HCT116 (cell line): ENCODE data around the gene NIPAL1. TPM values are rescaled to one million over a fixed set of nuclear protein-coding genes. Genes with fewer than 3 reads are reported as not detected.

ENCODE experiments used
- ATAC-seq: fragments of 200-7000 bp; cut with Tn5 transposase; 2 replicates; pipeline ENCODE4 v1.9.1; 2020; ENCODE audit warnings: mild to moderate bottlenecking, moderate library complexity
- BruUV-seq: library from RNA; stranded (reverse); fragments of 400-500 nt; replicated peaks from 2 replicates; lab custom pipeline; 2021; lab: Mats Ljungman, UMichigan
- CTCF ChIA-PET: fragments of 300-600 bp; sonication (Branson Sonifier 250); formaldehyde crosslinking; loops from one replicate; lab custom pipeline; 2021; ENCODE audit warnings: antibody characterized with exemption; lab: Charles Lee
- POLR2A ChIA-PET: fragments of 300-600, 350-600 bp; sonication (Branson Sonifier 250); formaldehyde crosslinking; loops from one replicate; lab custom pipeline; 2021; ENCODE audit warnings: antibody characterized with exemption; lab: Charles Lee
- RAD21 ChIA-PET, 2 experiments: fragments of 300-600 bp; sonication (Branson Sonifier 250); formaldehyde crosslinking; loops; one replicate each; lab custom pipeline; 2023; ENCODE audit warnings: low total read pairs in 2 of 2; ENCODE audit not compliant: uncharacterized antibody in 2 of 2, unreplicated experiment in 2 of 2, low non-redundant PET in 1 of 2; lab: Charles Lee
- DNase-seq: peaks from one replicate; pipeline ENCODE4 v3.0.0-alpha.2; 2010; ENCODE audit warnings: low read depth, low spot score
- H2AFZ ChIP-seq: fragments of 200-600 bp; shearing (Covaris generic), sonication (generic); 2 replicates; pipeline ENCODE4 v1.6.1; 2017; ENCODE audit warnings: low read depth, mixed run types, mixed read lengths, antibody characterized with exemption, low read length; ENCODE audit not compliant: poor library complexity, severe bottlenecking
- H3K27ac ChIP-seq: 2 replicates; pipeline ENCODE4 v1.5.1; 2012; ENCODE audit warnings: low read depth, low read length
- H3K27me3 ChIP-seq: fragments of 200-600 bp; sonication (generic); 2 replicates; pipeline ENCODE4 v1.6.1; 2016; ENCODE audit warnings: mixed run types, low read length, mixed read lengths; ENCODE audit not compliant: insufficient read depth
- H3K36me3 ChIP-seq, 2 experiments: fragments of 200-500 bp in 1 of 2; fragments of 200-600 bp in 1 of 2; sonication (Bioruptor generic) in 1 of 2; sonication (generic) in 1 of 2; 2 replicates each; pipeline versions ENCODE4 v1.5.1 to v1.6.1; 2014 to 2016; ENCODE audit warnings: low read length in 2 of 2, inconsistent platforms in 1 of 2, mixed read lengths in 1 of 2, mixed run types in 1 of 2; ENCODE audit not compliant: insufficient read depth in 2 of 2, control insufficient read depth in 1 of 2
- H3K4me1 ChIP-seq, 2 experiments: fragments of 200-600 bp in 1 of 2; sonication (generic) in 1 of 2; 2 replicates each; pipeline versions ENCODE4 v1.5.1 to v1.6.1; 2012 to 2017; ENCODE audit warnings: low read length in 2 of 2, inconsistent platforms in 1 of 2, mild to moderate bottlenecking in 1 of 2, mixed read lengths in 1 of 2, mixed run types in 1 of 2, moderate library complexity in 1 of 2; ENCODE audit not compliant: insufficient read depth in 2 of 2, control insufficient read depth in 1 of 2
- H3K4me2 ChIP-seq: fragments of 200-600 bp; sonication (generic); 2 replicates; pipeline ENCODE4 v1.6.1; 2017; ENCODE audit warnings: mixed run types, low read length, mixed read lengths
- H3K4me3 ChIP-seq, 2 experiments: fragments of 200-600 bp in 1 of 2; sonication (generic) in 1 of 2; replicated peaks in 1 of 2; 2 replicates each; pipeline ENCODE4 v1.5.1; 2011 to 2016; ENCODE audit warnings: low read length in 2 of 2, control low read depth in 1 of 2, low read depth in 1 of 2, mild to moderate bottlenecking in 1 of 2, mixed read lengths in 1 of 2, mixed run types in 1 of 2
- H3K79me2 ChIP-seq: fragments of 200-600 bp; sonication (generic); 2 replicates; pipeline ENCODE4 v1.6.1; 2017; ENCODE audit warnings: mild to moderate bottlenecking, mixed run types, low read length, moderate library complexity, mixed read lengths; ENCODE audit not compliant: insufficient read depth
- H3K9ac ChIP-seq: fragments of 200-600 bp; sonication (generic); 2 replicates; pipeline ENCODE4 v1.6.1; 2016; ENCODE audit warnings: low read length, mixed read lengths
- H3K9me2 ChIP-seq: fragments of 200-600 bp; sonication (generic), shearing (Covaris generic); 2 replicates; pipeline ENCODE4 v1.6.1; 2017; ENCODE audit warnings: mixed run types, mild to moderate bottlenecking, moderate library complexity; ENCODE audit not compliant: insufficient read depth
- H3K9me3 ChIP-seq, 2 experiments: fragments of 200-500 bp in 1 of 2; fragments of 200-600 bp in 1 of 2; sonication (Bioruptor generic) in 1 of 2; sonication (generic) in 1 of 2; 2 replicates each; pipeline ENCODE4 v1.6.1; 2014 to 2017; ENCODE audit warnings: low read length in 2 of 2, mixed read lengths in 2 of 2, inconsistent platforms in 1 of 2, low read depth in 1 of 2, mild to moderate bottlenecking in 1 of 2, mixed run types in 1 of 2, moderate library complexity in 1 of 2; ENCODE audit not compliant: control insufficient read depth in 1 of 2, insufficient read depth in 1 of 2
- H4K20me1 ChIP-seq: fragments of 200-600 bp; sonication (generic), shearing (Covaris generic); 2 replicates; pipeline ENCODE4 v1.6.1; 2017; ENCODE audit warnings: mixed run types, mild to moderate bottlenecking, moderate library complexity; ENCODE audit not compliant: insufficient read depth
- EGR1 ChIP-seq: IDR thresholded peaks from 2 replicates; pipeline ENCODE4 v1.6.1; 2012; ENCODE audit warnings: low read depth
- FOSL1 ChIP-seq: IDR thresholded peaks from 2 replicates; pipeline ENCODE4 v1.6.1; 2012; ENCODE audit warnings: low read depth
- JUND ChIP-seq: IDR thresholded peaks from 2 replicates; pipeline ENCODE4 v1.6.1; 2012
- SIN3A ChIP-seq: IDR thresholded peaks from 2 replicates; pipeline ENCODE4 v1.6.1; 2012; ENCODE audit warnings: low read depth
- ZFX ChIP-seq: fragments of 450-650 bp; IDR thresholded peaks from 2 replicates; pipeline ENCODE4 v1.6.1; 2017
- ZNF274 ChIP-seq: fragments of 200-500 bp; sonication (Bioruptor generic); IDR thresholded peaks from 2 replicates; pipeline ENCODE4 v1.6.1; 2014; ENCODE audit warnings: mild to moderate bottlenecking, low read depth, low read length, inconsistent platforms
- intact Hi-C: fragments of 100-400 bp; cut with micrococcal nuclease; formaldehyde crosslinking; loops from 2 replicates; pipeline ENCODE4 v1.10.0; 2022
- total RNA-seq: library from RNA; stranded (reverse); gene quantifications from one replicate; pipeline ENCODE4 v1.2.1, GENCODE V29; 2021; ENCODE audit not compliant: unreplicated experiment
- TF ChIP-seq, protein P1 (sequence below), 3 experiments: fragments of 200-600 bp in 1 of 3; sonication (generic) in 1 of 3; IDR thresholded peaks in 2 of 3; conservative IDR thresholded peaks in 1 of 3; 2 replicates each; pipeline ENCODE4 v1.5.1; 2012 to 2017; ENCODE audit warnings: low read depth in 2 of 3, low read length in 2 of 3, antibody characterized with exemption in 1 of 3, borderline replicate concordance in 1 of 3, control low read depth in 1 of 3, mild to moderate bottlenecking in 1 of 3, mixed read lengths in 1 of 3, mixed run types in 1 of 3, moderate library complexity in 1 of 3; ENCODE audit not compliant: insufficient read depth in 1 of 3
- TF ChIP-seq, protein P2 (sequence below): IDR thresholded peaks from 2 replicates; pipeline ENCODE4 v1.6.1; 2012

The NIPAL1 gene
- total RNA-seq, 1 experiment from 2014 or later = 7.0 TPM

DNA sequence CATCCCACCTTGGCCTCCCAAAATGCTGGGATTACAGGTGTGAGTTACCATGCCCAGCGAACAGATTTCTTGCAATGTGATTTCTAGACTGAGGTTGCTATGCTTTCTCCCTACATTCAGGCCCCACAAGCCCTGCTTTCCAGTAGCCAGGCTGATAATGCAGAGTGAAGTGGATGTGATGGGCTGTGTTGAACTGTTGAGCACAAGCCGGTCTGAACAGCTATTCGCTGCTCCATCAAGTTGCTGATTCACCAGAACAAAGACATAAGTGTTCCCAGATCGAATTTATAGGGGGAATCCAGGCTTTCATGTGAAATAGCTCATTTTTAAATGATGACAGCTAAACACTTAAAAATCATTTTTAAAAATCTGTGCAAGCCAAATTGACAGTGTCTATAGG is 8.0 kb downstream of the NIPAL1 start:
- RAD21 ChIA-PET = no interaction called here
- CTCF ChIA-PET = no interaction called here

DNA sequence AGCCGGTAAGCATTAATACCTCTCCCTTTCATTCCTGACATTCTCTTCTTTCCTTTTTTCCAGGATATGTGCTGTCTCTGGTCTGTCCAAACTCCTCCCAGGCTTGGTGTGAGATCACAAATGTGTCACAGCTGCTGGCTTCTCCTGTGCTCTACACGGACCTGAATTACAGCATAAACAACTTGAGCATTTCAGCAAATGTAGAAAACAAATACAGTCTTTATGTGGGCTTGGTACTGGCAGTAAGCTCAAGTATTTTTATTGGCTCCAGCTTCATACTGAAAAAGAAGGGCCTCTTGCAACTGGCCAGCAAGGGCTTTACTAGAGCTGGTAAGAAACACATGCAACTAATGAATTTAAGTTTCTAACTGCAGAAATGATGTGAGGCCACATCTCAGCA is 8.4 kb downstream of the NIPAL1 start:
- RAD21 ChIA-PET = no interaction called here
- TF ChIP-seq EGR1 = no peak
- no peak for TF ChIP-seq JUND
- TF ChIP-seq, protein P1, sequence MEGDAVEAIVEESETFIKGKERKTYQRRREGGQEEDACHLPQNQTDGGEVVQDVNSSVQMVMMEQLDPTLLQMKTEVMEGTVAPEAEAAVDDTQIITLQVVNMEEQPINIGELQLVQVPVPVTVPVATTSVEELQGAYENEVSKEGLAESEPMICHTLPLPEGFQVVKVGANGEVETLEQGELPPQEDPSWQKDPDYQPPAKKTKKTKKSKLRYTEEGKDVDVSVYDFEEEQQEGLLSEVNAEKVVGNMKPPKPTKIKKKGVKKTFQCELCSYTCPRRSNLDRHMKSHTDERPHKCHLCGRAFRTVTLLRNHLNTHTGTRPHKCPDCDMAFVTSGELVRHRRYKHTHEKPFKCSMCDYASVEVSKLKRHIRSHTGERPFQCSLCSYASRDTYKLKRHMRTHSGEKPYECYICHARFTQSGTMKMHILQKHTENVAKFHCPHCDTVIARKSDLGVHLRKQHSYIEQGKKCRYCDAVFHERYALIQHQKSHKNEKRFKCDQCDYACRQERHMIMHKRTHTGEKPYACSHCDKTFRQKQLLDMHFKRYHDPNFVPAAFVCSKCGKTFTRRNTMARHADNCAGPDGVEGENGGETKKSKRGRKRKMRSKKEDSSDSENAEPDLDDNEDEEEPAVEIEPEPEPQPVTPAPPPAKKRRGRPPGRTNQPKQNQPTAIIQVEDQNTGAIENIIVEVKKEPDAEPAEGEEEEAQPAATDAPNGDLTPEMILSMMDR (IDR thresholded peaks at IDR 0.05 in 2 of 3, conservative IDR thresholded peaks at IDR 0.05 in 1 of 3; ENCODE audit: borderline replicate concordance in 1 of 3, insufficient read depth in 1 of 3, low read depth in 2 of 3, low read length in 2 of 3) = no peak
- no peak for TF ChIP-seq SIN3A
- POLR2A ChIA-PET = no interaction called here
- H3K4me3 ChIP-seq = no peak overlapping the region
- H3K79me2 ChIP-seq = no peaks in the 10 kb centered on the region
- intact Hi-C loops = no loop called here
- CTCF ChIA-PET = no interaction called here
- H3K36me3 ChIP-seq = peaks cover 3 to 4% of the 10 kb centered on the region in 2 experiments; a peak in 2 of 4 replicates
- H3K9me2 ChIP-seq = no peaks in the 10 kb centered on the region
- no peak overlapping the region for H2AFZ ChIP-seq
- H3K27me3 ChIP-seq = no peaks in the 10 kb centered on the region
- H3K9ac ChIP-seq = no peak overlapping the region
- H3K4me2 ChIP-seq = no peak overlapping the region
- H3K4me1 ChIP-seq = no peaks in the 10 kb centered on the region
- no TSS peak for BruUV-seq
- no peak overlapping the region for H3K27ac ChIP-seq
- ATAC-seq (no peak), DNase-seq (no peak)
- no peaks in the 10 kb centered on the region for H3K9me3 ChIP-seq
- no peaks in the 10 kb centered on the region for H4K20me1 ChIP-seq

More for the DNA sequence above, 8.0 kb downstream of the NIPAL1 start:
- no peaks in the 10 kb centered on the region for H4K20me1 ChIP-seq
- H3K9ac ChIP-seq = no peak overlapping the region
- no peak overlapping the region for H3K4me3 ChIP-seq
- H3K27me3 ChIP-seq = no peaks in the 10 kb centered on the region
- TF ChIP-seq, protein P2, sequence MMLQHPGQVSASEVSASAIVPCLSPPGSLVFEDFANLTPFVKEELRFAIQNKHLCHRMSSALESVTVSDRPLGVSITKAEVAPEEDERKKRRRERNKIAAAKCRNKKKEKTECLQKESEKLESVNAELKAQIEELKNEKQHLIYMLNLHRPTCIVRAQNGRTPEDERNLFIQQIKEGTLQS = no peak
- TF ChIP-seq ZFX (no peak), ZNF274 (no peak), FOSL1 (no peak)
- TF ChIP-seq, all 23 proteins: peak for 0
- H3K4me1 ChIP-seq = no peaks in the 10 kb centered on the region
- H3K4me2 ChIP-seq = no peak overlapping the region
- H3K79me2 ChIP-seq = no peaks in the 10 kb centered on the region
- BruUV-seq = no TSS peak
- H2AFZ ChIP-seq = no peak overlapping the region
- DNase-seq (no peak), ATAC-seq (no peak)
- no peaks in the 10 kb centered on the region for H3K9me3 ChIP-seq
- intact Hi-C loops = no loop called here
- H3K27ac ChIP-seq = no peak overlapping the region
- POLR2A ChIA-PET = no interaction called here
- H3K36me3 ChIP-seq = peaks cover 3 to 4% of the 10 kb centered on the region in 2 experiments; a peak in 2 of 4 replicates
- H3K9me2 ChIP-seq = no peaks in the 10 kb centered on the region
